ENCODE measurements around the gene DLG2.

Gene DLG2

DNA sequence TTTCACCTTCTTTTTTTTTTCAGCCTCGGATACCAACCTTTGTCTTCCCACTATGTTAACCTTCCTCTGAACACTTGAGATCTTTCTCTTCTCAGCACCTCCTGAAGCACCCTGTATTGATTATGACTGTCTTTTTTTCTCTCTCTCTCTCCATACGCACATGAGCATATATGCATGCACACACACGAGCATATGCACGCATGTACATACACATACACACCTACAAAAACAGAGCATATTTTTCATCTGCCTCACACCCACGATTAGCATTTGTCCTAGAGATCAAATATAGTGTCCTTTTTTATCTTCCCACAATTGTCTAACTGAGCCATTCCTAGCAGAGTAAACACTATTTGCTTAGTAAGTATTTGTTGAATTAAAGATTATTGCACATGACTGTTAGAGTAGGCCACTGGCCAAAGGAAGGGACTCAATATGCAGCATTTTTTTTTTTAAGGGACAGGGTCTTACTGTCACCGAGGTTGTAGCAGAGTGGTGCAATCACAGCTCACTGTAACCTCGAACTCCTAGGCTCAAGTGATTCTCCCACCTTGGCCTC, 1718.8 kb downstream of the DLG2 start:
- no peak for DNase-seq (ENCODE audit: low read depth)
- TF ChIP-seq, protein P1, sequence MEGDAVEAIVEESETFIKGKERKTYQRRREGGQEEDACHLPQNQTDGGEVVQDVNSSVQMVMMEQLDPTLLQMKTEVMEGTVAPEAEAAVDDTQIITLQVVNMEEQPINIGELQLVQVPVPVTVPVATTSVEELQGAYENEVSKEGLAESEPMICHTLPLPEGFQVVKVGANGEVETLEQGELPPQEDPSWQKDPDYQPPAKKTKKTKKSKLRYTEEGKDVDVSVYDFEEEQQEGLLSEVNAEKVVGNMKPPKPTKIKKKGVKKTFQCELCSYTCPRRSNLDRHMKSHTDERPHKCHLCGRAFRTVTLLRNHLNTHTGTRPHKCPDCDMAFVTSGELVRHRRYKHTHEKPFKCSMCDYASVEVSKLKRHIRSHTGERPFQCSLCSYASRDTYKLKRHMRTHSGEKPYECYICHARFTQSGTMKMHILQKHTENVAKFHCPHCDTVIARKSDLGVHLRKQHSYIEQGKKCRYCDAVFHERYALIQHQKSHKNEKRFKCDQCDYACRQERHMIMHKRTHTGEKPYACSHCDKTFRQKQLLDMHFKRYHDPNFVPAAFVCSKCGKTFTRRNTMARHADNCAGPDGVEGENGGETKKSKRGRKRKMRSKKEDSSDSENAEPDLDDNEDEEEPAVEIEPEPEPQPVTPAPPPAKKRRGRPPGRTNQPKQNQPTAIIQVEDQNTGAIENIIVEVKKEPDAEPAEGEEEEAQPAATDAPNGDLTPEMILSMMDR (IDR thresholded peaks at IDR 0.05; ENCODE audit: low read length, missing control alignments): no peak
- no peak overlapping the region for H3K4me3 ChIP-seq (replicated peaks; ENCODE audit: low read depth, low read length)

DNA sequence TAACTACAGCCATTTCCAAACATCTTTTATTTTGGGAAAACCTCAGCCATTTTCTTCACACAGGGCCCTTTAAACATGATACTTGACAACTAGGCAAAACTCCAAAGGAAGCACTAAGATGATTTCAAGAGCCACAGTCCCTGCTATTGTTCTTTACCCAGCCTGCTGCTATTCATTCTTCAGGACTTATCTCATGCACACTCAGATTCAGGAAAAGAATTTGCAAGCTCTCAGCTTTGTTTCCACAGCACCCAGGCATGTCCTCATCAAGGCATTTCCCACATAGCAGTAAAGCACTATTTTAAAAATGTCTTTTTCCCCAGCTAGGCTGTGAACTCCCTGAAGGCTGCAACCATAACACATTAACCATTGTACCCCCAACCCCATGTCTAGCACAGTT, 1731.6 kb downstream of the DLG2 start:
- TF ChIP-seq, protein P1 (IDR thresholded peaks at IDR 0.05; ENCODE audit: low read length, missing control alignments): no peak
- no peak overlapping the region for H3K4me3 ChIP-seq (replicated peaks; ENCODE audit: low read depth, low read length)
- DNase-seq (ENCODE audit: low read depth): peak; percentile 21

DNA sequence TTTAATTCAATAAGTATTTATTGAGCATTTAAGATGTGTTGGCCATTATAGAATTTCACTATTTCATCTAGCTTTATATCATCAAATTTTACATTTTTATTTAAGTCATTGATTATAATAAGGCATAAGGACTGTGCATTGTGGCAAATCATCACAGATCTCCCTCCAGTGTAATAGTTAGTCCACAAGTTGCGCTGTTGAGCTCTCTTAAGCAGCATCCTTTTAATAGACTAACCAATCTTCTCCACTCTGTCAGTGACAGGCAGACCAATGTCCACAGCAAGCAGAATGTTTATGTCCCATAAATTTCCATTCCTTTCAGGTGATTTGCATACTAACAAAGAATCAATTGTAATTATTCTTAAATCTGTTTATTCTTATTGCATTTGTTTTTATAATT, 1745.7 kb downstream of the DLG2 start:
- DNase-seq (ENCODE audit: low read depth): no peak
- TF ChIP-seq, protein P1 (IDR thresholded peaks at IDR 0.05; ENCODE audit: low read length, missing control alignments): no peak
- H3K4me3 ChIP-seq (replicated peaks; ENCODE audit: low read depth, low read length): no peak overlapping the region

DNA sequence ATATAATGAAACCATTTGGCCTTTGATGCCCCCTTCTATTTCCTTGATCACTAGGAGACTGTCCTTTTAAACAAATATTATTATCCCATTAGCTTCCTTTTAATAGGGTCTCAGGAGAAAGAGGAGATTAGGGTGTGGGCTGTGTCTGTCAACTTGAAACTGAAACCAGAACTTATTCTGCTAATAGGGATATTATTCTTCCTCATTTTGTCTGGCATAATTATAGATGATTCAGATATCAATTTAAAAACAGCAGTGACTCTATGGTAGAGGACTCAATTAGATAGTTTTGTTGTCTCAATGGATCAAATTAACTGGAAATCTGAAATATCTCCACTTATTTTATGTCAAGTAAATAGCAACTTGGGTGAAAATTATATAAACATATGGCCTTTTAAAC, 1756.1 kb downstream of the DLG2 start:
- no peak for DNase-seq (ENCODE audit: low read depth)
- TF ChIP-seq, protein P1 (IDR thresholded peaks at IDR 0.05; ENCODE audit: low read length, missing control alignments): no peak
- H3K4me3 ChIP-seq (replicated peaks; ENCODE audit: low read depth, low read length): no peak overlapping the region

DNA sequence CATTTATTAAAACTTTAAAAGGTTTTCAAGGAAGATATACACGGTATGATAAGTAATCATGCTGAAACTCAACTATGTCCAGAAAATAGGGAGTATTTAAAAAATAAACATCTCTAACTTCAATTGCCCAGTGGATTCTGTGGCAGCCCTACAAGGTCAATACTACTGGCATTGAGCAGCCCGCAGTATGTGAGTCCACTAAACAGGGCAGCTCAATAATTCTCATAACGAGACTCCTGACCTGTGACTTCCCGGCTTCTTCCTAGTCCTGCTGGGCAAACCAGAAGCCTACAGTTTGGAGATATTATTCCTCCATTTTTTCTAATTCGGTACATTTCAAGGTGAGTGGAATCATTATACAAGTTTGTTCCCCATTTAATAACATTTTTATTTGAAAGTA, 1760.5 kb downstream of the DLG2 start:
- DNase-seq (ENCODE audit: low read depth): no peak
- no peak overlapping the region for H3K4me3 ChIP-seq (replicated peaks; ENCODE audit: low read depth, low read length)
- TF ChIP-seq, protein P1 (IDR thresholded peaks at IDR 0.05; ENCODE audit: low read length, missing control alignments): no peak

DNA sequence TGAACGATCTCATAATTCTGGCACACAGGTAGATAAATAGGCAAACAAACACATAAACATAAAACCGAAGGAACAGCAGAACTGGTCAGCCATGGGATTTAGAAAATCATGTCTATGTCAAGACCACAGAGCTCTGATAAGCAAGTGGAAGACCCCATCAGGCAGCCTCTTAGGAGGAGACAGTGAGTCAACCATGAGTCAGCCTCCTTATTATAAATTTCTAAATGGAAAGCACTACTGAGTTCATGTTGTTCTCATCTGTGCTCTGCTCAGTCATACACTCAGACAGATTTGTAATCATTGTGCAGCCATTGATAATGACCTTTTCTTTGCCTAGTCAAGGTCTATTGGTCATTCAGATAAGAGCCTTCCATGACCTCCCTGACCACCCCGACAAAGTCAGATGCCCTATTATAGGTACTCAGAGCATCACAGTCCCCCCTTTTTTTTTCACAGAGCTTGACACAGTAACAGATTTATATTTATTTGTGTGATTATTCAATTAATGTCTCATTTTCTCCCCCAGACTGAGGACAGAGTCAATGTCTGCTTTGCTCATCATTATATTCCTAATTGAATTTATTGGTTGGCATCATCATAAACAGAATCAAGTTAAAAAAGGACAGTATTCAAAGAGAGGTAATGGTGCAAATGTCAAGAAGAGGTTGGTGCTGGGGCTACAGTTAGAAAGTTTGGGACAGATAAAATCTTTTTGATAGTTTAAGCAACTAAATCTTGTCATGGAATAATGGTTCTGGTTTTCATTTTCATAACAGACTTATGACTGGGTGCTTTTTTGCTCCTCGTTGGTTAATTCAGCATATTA, 1761.3 kb downstream of the DLG2 start:
- peak; percentile 31 for DNase-seq (ENCODE audit: low read depth)
- TF ChIP-seq, protein P1 (IDR thresholded peaks at IDR 0.05; ENCODE audit: low read length, missing control alignments): no peak
- no peak overlapping the region for H3K4me3 ChIP-seq (replicated peaks; ENCODE audit: low read depth, low read length)
